ENCODE data around the gene TNIP2. TPM values are rescaled to one million over a fixed set of nuclear protein-coding genes. Genes with fewer than 3 reads are reported as not detected.

Gene TNIP2
- total and polyA plus RNA-seq, 2 of the 13 experiments (the other 11 are each of a cell fraction or from before 2014, with no cell fraction given): 25.6 to 38.0 TPM

DNA sequence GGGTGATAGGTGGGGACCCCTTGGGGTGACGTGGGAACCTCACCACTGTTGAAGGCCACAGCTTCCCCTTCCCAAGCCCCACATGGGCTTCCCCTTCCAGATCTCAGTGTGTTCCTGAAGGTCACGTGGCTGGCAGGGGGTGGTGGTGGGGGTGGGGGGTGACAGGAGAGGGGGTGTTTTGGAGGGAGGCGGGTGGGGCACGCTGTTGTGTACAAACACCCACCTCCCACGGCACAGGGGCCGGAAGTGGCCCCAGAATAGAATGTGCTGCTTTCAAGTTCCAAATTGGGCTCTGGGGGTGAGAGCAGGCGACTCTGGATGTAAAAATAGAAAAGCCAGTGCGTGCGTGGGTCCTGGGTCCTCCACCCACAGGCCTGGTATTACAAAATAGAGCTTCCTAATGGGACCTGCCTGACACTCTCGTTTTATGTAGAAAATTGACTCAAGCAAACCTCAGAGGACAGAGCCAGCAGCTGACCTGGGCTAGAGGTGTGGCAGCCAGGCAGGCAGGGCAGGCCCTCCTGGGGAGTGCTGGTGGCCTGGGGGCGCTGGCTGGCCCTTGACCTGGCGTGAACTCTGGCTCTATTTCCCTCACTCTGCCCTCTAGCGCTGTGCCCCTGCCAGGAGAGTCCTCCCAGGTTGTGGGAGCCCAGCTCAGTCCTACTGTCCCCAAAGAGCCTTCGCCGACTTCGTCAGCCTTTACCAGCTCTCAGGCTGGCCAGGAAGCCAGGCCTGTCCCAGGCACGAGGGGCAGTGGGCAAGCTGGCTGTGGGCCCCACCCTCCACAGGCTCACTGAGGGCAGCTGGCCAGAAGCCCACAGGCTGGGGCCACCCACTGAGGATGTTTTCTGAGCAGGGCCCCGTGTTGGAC lies 31.3 kb upstream of the TNIP2 start (continued):
- TF ChIP-seq, protein P1, sequence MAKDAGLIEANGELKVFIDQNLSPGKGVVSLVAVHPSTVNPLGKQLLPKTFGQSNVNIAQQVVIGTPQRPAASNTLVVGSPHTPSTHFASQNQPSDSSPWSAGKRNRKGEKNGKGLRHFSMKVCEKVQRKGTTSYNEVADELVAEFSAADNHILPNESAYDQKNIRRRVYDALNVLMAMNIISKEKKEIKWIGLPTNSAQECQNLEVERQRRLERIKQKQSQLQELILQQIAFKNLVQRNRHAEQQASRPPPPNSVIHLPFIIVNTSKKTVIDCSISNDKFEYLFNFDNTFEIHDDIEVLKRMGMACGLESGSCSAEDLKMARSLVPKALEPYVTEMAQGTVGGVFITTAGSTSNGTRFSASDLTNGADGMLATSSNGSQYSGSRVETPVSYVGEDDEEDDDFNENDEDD (CRISPR knock-in tag; IDR thresholded peaks at IDR 0.05; ENCODE audit: borderline replicate concordance): no peak
- TF ChIP-seq CHD4 (IDR thresholded peaks at IDR 0.05; ENCODE audit: borderline replicate concordance, low read length) (no peak), GPN1 (CRISPR knock-in tag; IDR thresholded peaks at IDR 0.05; ENCODE audit: borderline replicate concordance) (no peak), RXRB (CRISPR knock-in tag; IDR thresholded peaks at IDR 0.05; ENCODE audit: borderline replicate concordance) (peak; percentile 97), ZBTB8A (CRISPR knock-in tag; IDR thresholded peaks at IDR 0.05; ENCODE audit: borderline replicate concordance, low read depth) (no peak), ZNF703 (CRISPR knock-in tag; IDR thresholded peaks at IDR 0.05; ENCODE audit: borderline replicate concordance) (no peak), MAFK (conservative IDR thresholded peaks at IDR 0.05 in 1 of 2, IDR thresholded peaks at IDR 0.05 in 1 of 2; ENCODE audit: low read length in 2 of 2) (no peak), ZNF451 (CRISPR knock-in tag; IDR thresholded peaks at IDR 0.05) (no peak)
- TF ChIP-seq, protein P2, sequence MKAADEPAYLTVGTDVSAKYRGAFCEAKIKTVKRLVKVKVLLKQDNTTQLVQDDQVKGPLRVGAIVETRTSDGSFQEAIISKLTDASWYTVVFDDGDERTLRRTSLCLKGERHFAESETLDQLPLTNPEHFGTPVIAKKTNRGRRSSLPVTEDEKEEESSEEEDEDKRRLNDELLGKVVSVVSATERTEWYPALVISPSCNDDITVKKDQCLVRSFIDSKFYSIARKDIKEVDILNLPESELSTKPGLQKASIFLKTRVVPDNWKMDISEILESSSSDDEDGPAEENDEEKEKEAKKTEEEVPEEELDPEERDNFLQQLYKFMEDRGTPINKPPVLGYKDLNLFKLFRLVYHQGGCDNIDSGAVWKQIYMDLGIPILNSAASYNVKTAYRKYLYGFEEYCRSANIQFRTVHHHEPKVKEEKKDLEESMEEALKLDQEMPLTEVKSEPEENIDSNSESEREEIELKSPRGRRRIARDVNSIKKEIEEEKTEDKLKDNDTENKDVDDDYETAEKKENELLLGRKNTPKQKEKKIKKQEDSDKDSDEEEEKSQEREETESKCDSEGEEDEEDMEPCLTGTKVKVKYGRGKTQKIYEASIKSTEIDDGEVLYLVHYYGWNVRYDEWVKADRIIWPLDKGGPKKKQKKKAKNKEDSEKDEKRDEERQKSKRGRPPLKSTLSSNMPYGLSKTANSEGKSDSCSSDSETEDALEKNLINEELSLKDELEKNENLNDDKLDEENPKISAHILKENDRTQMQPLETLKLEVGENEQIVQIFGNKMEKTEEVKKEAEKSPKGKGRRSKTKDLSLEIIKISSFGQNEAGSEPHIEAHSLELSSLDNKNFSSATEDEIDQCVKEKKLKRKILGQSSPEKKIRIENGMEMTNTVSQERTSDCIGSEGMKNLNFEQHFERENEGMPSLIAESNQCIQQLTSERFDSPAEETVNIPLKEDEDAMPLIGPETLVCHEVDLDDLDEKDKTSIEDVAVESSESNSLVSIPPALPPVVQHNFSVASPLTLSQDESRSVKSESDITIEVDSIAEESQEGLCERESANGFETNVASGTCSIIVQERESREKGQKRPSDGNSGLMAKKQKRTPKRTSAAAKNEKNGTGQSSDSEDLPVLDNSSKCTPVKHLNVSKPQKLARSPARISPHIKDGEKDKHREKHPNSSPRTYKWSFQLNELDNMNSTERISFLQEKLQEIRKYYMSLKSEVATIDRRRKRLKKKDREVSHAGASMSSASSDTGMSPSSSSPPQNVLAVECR (CRISPR knock-in tag; IDR thresholded peaks at IDR 0.05; ENCODE audit: borderline replicate concordance): peak; percentile 29; the same call in 1 of the 2 replicates
- TF ChIP-seq, protein P3, sequence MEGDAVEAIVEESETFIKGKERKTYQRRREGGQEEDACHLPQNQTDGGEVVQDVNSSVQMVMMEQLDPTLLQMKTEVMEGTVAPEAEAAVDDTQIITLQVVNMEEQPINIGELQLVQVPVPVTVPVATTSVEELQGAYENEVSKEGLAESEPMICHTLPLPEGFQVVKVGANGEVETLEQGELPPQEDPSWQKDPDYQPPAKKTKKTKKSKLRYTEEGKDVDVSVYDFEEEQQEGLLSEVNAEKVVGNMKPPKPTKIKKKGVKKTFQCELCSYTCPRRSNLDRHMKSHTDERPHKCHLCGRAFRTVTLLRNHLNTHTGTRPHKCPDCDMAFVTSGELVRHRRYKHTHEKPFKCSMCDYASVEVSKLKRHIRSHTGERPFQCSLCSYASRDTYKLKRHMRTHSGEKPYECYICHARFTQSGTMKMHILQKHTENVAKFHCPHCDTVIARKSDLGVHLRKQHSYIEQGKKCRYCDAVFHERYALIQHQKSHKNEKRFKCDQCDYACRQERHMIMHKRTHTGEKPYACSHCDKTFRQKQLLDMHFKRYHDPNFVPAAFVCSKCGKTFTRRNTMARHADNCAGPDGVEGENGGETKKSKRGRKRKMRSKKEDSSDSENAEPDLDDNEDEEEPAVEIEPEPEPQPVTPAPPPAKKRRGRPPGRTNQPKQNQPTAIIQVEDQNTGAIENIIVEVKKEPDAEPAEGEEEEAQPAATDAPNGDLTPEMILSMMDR (CRISPR knock-in tag; IDR thresholded peaks at IDR 0.05): peak; percentile 70
- TF ChIP-seq, protein P4, sequence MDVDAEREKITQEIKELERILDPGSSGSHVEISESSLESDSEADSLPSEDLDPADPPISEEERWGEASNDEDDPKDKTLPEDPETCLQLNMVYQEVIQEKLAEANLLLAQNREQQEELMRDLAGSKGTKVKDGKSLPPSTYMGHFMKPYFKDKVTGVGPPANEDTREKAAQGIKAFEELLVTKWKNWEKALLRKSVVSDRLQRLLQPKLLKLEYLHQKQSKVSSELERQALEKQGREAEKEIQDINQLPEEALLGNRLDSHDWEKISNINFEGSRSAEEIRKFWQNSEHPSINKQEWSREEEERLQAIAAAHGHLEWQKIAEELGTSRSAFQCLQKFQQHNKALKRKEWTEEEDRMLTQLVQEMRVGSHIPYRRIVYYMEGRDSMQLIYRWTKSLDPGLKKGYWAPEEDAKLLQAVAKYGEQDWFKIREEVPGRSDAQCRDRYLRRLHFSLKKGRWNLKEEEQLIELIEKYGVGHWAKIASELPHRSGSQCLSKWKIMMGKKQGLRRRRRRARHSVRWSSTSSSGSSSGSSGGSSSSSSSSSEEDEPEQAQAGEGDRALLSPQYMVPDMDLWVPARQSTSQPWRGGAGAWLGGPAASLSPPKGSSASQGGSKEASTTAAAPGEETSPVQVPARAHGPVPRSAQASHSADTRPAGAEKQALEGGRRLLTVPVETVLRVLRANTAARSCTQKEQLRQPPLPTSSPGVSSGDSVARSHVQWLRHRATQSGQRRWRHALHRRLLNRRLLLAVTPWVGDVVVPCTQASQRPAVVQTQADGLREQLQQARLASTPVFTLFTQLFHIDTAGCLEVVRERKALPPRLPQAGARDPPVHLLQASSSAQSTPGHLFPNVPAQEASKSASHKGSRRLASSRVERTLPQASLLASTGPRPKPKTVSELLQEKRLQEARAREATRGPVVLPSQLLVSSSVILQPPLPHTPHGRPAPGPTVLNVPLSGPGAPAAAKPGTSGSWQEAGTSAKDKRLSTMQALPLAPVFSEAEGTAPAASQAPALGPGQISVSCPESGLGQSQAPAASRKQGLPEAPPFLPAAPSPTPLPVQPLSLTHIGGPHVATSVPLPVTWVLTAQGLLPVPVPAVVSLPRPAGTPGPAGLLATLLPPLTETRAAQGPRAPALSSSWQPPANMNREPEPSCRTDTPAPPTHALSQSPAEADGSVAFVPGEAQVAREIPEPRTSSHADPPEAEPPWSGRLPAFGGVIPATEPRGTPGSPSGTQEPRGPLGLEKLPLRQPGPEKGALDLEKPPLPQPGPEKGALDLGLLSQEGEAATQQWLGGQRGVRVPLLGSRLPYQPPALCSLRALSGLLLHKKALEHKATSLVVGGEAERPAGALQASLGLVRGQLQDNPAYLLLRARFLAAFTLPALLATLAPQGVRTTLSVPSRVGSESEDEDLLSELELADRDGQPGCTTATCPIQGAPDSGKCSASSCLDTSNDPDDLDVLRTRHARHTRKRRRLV (CRISPR knock-in tag; IDR thresholded peaks at IDR 0.05): no peak
- TF ChIP-seq, protein P5, sequence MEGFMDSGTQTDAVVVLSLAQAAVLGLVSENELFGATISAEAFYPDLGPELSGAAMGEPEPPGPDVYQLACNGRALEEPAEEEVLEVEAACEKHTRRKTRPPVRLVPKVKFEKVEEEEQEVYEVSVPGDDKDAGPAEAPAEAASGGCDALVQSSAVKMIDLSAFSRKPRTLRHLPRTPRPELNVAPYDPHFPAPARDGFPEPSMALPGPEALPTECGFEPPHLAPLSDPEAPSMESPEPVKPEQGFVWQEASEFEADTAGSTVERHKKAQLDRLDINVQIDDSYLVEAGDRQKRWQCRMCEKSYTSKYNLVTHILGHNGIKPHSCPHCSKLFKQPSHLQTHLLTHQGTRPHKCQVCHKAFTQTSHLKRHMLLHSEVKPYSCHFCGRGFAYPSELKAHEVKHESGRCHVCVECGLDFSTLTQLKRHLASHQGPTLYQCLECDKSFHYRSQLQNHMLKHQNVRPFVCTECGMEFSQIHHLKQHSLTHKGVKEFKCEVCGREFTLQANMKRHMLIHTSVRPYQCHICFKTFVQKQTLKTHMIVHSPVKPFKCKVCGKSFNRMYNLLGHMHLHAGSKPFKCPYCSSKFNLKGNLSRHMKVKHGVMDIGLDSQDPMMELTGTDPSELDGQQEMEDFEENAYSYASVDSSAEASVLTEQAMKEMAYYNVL (CRISPR knock-in tag; IDR thresholded peaks at IDR 0.05; ENCODE audit: borderline replicate concordance): no peak
